HCT116 (cell line): Measurements from ENCODE around the gene INCENP. TPM values are rescaled to one million over a fixed set of nuclear protein-coding genes. Genes with fewer than 3 reads are reported as not detected.

Experiments
- ATAC-seq: fragments of 200-7000 bp; cut with Tn5 transposase; 2 replicates; pipeline ENCODE4 v1.9.1; 2020; ENCODE audit warnings: mild to moderate bottlenecking, moderate library complexity
- BruUV-seq: library from RNA; stranded (reverse); fragments of 400-500 nt; replicated peaks from 2 replicates; lab custom pipeline; 2021; lab: Mats Ljungman, UMichigan
- CTCF ChIA-PET: fragments of 300-600 bp; sonication (Branson Sonifier 250); formaldehyde crosslinking; loops from one replicate; lab custom pipeline; 2021; ENCODE audit warnings: antibody characterized with exemption; lab: Charles Lee
- POLR2A ChIA-PET: fragments of 300-600, 350-600 bp; sonication (Branson Sonifier 250); formaldehyde crosslinking; loops from one replicate; lab custom pipeline; 2021; ENCODE audit warnings: antibody characterized with exemption; lab: Charles Lee
- RAD21 ChIA-PET, 2 experiments: fragments of 300-600 bp; sonication (Branson Sonifier 250); formaldehyde crosslinking; loops; one replicate each; lab custom pipeline; 2023; ENCODE audit warnings: low total read pairs in 2 of 2; ENCODE audit not compliant: uncharacterized antibody in 2 of 2, unreplicated experiment in 2 of 2, low non-redundant PET in 1 of 2; lab: Charles Lee
- DNase-seq: peaks from one replicate; pipeline ENCODE4 v3.0.0-alpha.2; 2010; ENCODE audit warnings: low read depth, low spot score
- H2AFZ ChIP-seq: fragments of 200-600 bp; shearing (Covaris generic), sonication (generic); 2 replicates; pipeline ENCODE4 v1.6.1; 2017; ENCODE audit warnings: low read depth, mixed run types, mixed read lengths, antibody characterized with exemption, low read length; ENCODE audit not compliant: poor library complexity, severe bottlenecking
- H3K27ac ChIP-seq: 2 replicates; pipeline ENCODE4 v1.5.1; 2012; ENCODE audit warnings: low read depth, low read length
- H3K27me3 ChIP-seq: fragments of 200-600 bp; sonication (generic); 2 replicates; pipeline ENCODE4 v1.6.1; 2016; ENCODE audit warnings: mixed run types, low read length, mixed read lengths; ENCODE audit not compliant: insufficient read depth
- H3K36me3 ChIP-seq, 2 experiments: fragments of 200-500 bp in 1 of 2; fragments of 200-600 bp in 1 of 2; sonication (Bioruptor generic) in 1 of 2; sonication (generic) in 1 of 2; 2 replicates each; pipeline versions ENCODE4 v1.5.1 to v1.6.1; 2014 to 2016; ENCODE audit warnings: low read length in 2 of 2, inconsistent platforms in 1 of 2, mixed read lengths in 1 of 2, mixed run types in 1 of 2; ENCODE audit not compliant: insufficient read depth in 2 of 2, control insufficient read depth in 1 of 2
- H3K4me1 ChIP-seq, 2 experiments: fragments of 200-600 bp in 1 of 2; sonication (generic) in 1 of 2; 2 replicates each; pipeline versions ENCODE4 v1.5.1 to v1.6.1; 2012 to 2017; ENCODE audit warnings: low read length in 2 of 2, inconsistent platforms in 1 of 2, mild to moderate bottlenecking in 1 of 2, mixed read lengths in 1 of 2, mixed run types in 1 of 2, moderate library complexity in 1 of 2; ENCODE audit not compliant: insufficient read depth in 2 of 2, control insufficient read depth in 1 of 2
- H3K4me2 ChIP-seq: fragments of 200-600 bp; sonication (generic); 2 replicates; pipeline ENCODE4 v1.6.1; 2017; ENCODE audit warnings: mixed run types, low read length, mixed read lengths
- H3K4me3 ChIP-seq, 2 experiments: fragments of 200-600 bp in 1 of 2; sonication (generic) in 1 of 2; replicated peaks in 1 of 2; 2 replicates each; pipeline ENCODE4 v1.5.1; 2011 to 2016; ENCODE audit warnings: low read length in 2 of 2, control low read depth in 1 of 2, low read depth in 1 of 2, mild to moderate bottlenecking in 1 of 2, mixed read lengths in 1 of 2, mixed run types in 1 of 2
- H3K79me2 ChIP-seq: fragments of 200-600 bp; sonication (generic); 2 replicates; pipeline ENCODE4 v1.6.1; 2017; ENCODE audit warnings: mild to moderate bottlenecking, mixed run types, low read length, moderate library complexity, mixed read lengths; ENCODE audit not compliant: insufficient read depth
- H3K9ac ChIP-seq: fragments of 200-600 bp; sonication (generic); 2 replicates; pipeline ENCODE4 v1.6.1; 2016; ENCODE audit warnings: low read length, mixed read lengths
- H3K9me2 ChIP-seq: fragments of 200-600 bp; sonication (generic), shearing (Covaris generic); 2 replicates; pipeline ENCODE4 v1.6.1; 2017; ENCODE audit warnings: mixed run types, mild to moderate bottlenecking, moderate library complexity; ENCODE audit not compliant: insufficient read depth
- H3K9me3 ChIP-seq, 2 experiments: fragments of 200-500 bp in 1 of 2; fragments of 200-600 bp in 1 of 2; sonication (Bioruptor generic) in 1 of 2; sonication (generic) in 1 of 2; 2 replicates each; pipeline ENCODE4 v1.6.1; 2014 to 2017; ENCODE audit warnings: low read length in 2 of 2, mixed read lengths in 2 of 2, inconsistent platforms in 1 of 2, low read depth in 1 of 2, mild to moderate bottlenecking in 1 of 2, mixed run types in 1 of 2, moderate library complexity in 1 of 2; ENCODE audit not compliant: control insufficient read depth in 1 of 2, insufficient read depth in 1 of 2
- H4K20me1 ChIP-seq: fragments of 200-600 bp; sonication (generic), shearing (Covaris generic); 2 replicates; pipeline ENCODE4 v1.6.1; 2017; ENCODE audit warnings: mixed run types, mild to moderate bottlenecking, moderate library complexity; ENCODE audit not compliant: insufficient read depth
- ATF3 ChIP-seq: IDR thresholded peaks from 2 replicates; pipeline ENCODE4 v1.6.1; 2012
- CBX3 ChIP-seq: IDR thresholded peaks from 2 replicates; pipeline ENCODE4 v1.6.1; 2012; ENCODE audit warnings: low read depth
- CTCF ChIP-seq, 3 experiments: fragments of 200-600 bp in 1 of 3; sonication (generic) in 1 of 3; IDR thresholded peaks in 2 of 3; conservative IDR thresholded peaks in 1 of 3; 2 replicates each; pipeline ENCODE4 v1.5.1; 2012 to 2017; ENCODE audit warnings: low read depth in 2 of 3, low read length in 2 of 3, antibody characterized with exemption in 1 of 3, borderline replicate concordance in 1 of 3, control low read depth in 1 of 3, mild to moderate bottlenecking in 1 of 3, mixed read lengths in 1 of 3, mixed run types in 1 of 3, moderate library complexity in 1 of 3; ENCODE audit not compliant: insufficient read depth in 1 of 3
- EZH2phosphoT487 ChIP-seq: fragments of 200-600 bp; IDR thresholded peaks from 2 replicates; pipeline ENCODE4 v1.6.1; 2018; ENCODE audit warnings: antibody characterized with exemption, borderline replicate concordance
- MAX ChIP-seq: IDR thresholded peaks from 2 replicates; pipeline ENCODE4 v1.6.1; 2012
- POLR2A ChIP-seq: IDR thresholded peaks from 2 replicates; pipeline ENCODE4 v1.7.0; 2011; ENCODE audit warnings: borderline replicate concordance; ENCODE audit not compliant: insufficient read depth, insufficient read length; ENCODE audit errors: extremely low read depth
- POLR2AphosphoS5 ChIP-seq: IDR thresholded peaks from 2 replicates; pipeline ENCODE4 v1.6.1; 2011; ENCODE audit warnings: mild to moderate bottlenecking, low read depth, low read length, moderate library complexity
- REST ChIP-seq: IDR thresholded peaks from 2 replicates; pipeline ENCODE4 v1.6.1; 2012; ENCODE audit warnings: low read depth
- SIN3A ChIP-seq: IDR thresholded peaks from 2 replicates; pipeline ENCODE4 v1.6.1; 2012; ENCODE audit warnings: low read depth
- SP1 ChIP-seq: IDR thresholded peaks from 2 replicates; pipeline ENCODE4 v1.6.1; 2012; ENCODE audit warnings: low read depth
- SRF ChIP-seq: IDR thresholded peaks from 2 replicates; pipeline ENCODE4 v1.6.1; 2012; ENCODE audit warnings: low read depth
- ZNF274 ChIP-seq: fragments of 200-500 bp; sonication (Bioruptor generic); IDR thresholded peaks from 2 replicates; pipeline ENCODE4 v1.6.1; 2014; ENCODE audit warnings: mild to moderate bottlenecking, low read depth, low read length, inconsistent platforms
- intact Hi-C: fragments of 100-400 bp; cut with micrococcal nuclease; formaldehyde crosslinking; loops from 2 replicates; pipeline ENCODE4 v1.10.0; 2022
- total RNA-seq: library from RNA; stranded (reverse); gene quantifications from one replicate; pipeline ENCODE4 v1.2.1, GENCODE V29; 2021; ENCODE audit not compliant: unreplicated experiment

INCENP gene
- total RNA-seq, 1 experiment from 2014 or later, result 118 TPM

GRCh38 chr11:62105667-62106191, 18.1 kb upstream of the INCENP start:
- H3K9me3 ChIP-seq, result no peaks in the 10 kb centered on the region
- BruUV-seq, result no TSS peak
- no peaks in the 10 kb centered on the region for H3K79me2 ChIP-seq
- intact Hi-C loops, result loop anchor here (5.0 kb wide), 1 partner anchor 53 kb away; no protein-coding TSS in a partner anchor
- H3K4me2 ChIP-seq, result no peak overlapping the region
- no peaks in the 10 kb centered on the region for H3K36me3 ChIP-seq
- H3K4me1 ChIP-seq, result no peaks in the 10 kb centered on the region
- no peak overlapping the region for H3K9ac ChIP-seq
- H2AFZ ChIP-seq, result no peak overlapping the region
- ChIA-PET RAD21 (no interaction called here), POLR2A (no interaction called here), CTCF (interaction anchor here (3.6 to 4.9 kb wide), 4 partner anchors 24 to 308 kb away, joined by 46 to 111 read pairs (median 64); no protein-coding TSS in a partner anchor)
- H3K27ac ChIP-seq, result no peak overlapping the region
- H3K27me3 ChIP-seq, result no peaks in the 10 kb centered on the region
- no peaks in the 10 kb centered on the region for H4K20me1 ChIP-seq
- H3K9me2 ChIP-seq, result no peaks in the 10 kb centered on the region
- no peak overlapping the region for H3K4me3 ChIP-seq
- ATAC-seq, result no peak
- TF ChIP-seq CBX3 (no peak), SP1 (no peak)
- TF ChIP-seq, all 23 proteins: peak for 0
- DNase-seq, result no peak

GRCh38 chr11:62108017-62108750, 15.6 kb upstream of the INCENP start:
- Histone ChIP-seq H2AFZ (no peak overlapping the region), H3K4me1 (no peaks in the 10 kb centered on the region; a peak in 1 of 4 replicates), H3K4me2 (no peak overlapping the region), H3K27me3 (no peaks in the 10 kb centered on the region), H3K9me3 (no peaks in the 10 kb centered on the region), H3K9me2 (no peaks in the 10 kb centered on the region), H3K79me2 (no peaks in the 10 kb centered on the region), H3K9ac (no peak overlapping the region), H3K36me3 (no peaks in the 10 kb centered on the region), H3K27ac (no peak overlapping the region), H3K4me3 (no peak overlapping the region), H4K20me1 (no peaks in the 10 kb centered on the region)
- ChIA-PET RAD21 (interaction anchor here (0.5 to 2.1 kb wide), 10 partner anchors 26 to 361 kb away, joined by 3 to 11 read pairs (median 5); partner anchors contain the start of genes FEN1 (in 1 of the 2) and TMEM258 (in 1 of the 2)), CTCF (interaction anchor here (0.6 to 4.9 kb wide), 32 partner anchors 8 to 375 kb away, joined by 3 to 111 read pairs (median 5); partner anchors contain the start of genes BEST1, FADS3, FEN1 and INCENP), POLR2A (interaction anchor here (0.7 to 1.7 kb wide), 7 partner anchors 20 to 312 kb away, joined by 3 to 6 read pairs (median 3); partner anchors contain the start of gene FTH1)
- intact Hi-C loops, result loop anchor here (1.0 to 5.0 kb wide), 5 partner anchors 56 to 361 kb away; no protein-coding TSS in a partner anchor
- ATAC-seq (peak; percentile 84), DNase-seq (peak; percentile 59)
- BruUV-seq, result no TSS peak
- TF ChIP-seq CTCF (IDR thresholded peaks at IDR 0.05 in 2 of 3, conservative IDR thresholded peaks at IDR 0.05 in 1 of 3; ENCODE audit: borderline replicate concordance in 1 of 3, insufficient read depth in 1 of 3, low read depth in 2 of 3, low read length in 2 of 3), result peak; percentile 68 to 92 (median 88)
- no peak for TF ChIP-seq SP1
- no peak for TF ChIP-seq POLR2A
- TF ChIP-seq SRF, result no peak
- TF ChIP-seq MAX, result no peak
- no peak for TF ChIP-seq ZNF274
- TF ChIP-seq EZH2phosphoT487, result no peak
- TF ChIP-seq ATF3, result no peak
- TF ChIP-seq REST, result no peak
- TF ChIP-seq SIN3A, result no peak
- no peak for TF ChIP-seq POLR2AphosphoS5
